ENCODE data around the gene ROR2. TPM values are rescaled to one million over a fixed set of nuclear protein-coding genes. Genes with fewer than 3 reads are reported as not detected.

The ROR2 gene
- total and polyA plus RNA-seq, 2 donors (not counting 3 experiments of a cell fraction or from before 2014, with no cell fraction given) = not detected

GRCh38 chr9:91857291-91858212 lies 92.5 kb downstream of the ROR2 start:
- Histone ChIP-seq H3K27me3 (ENCODE audit: control insufficient read depth in 2 of 2, insufficient read depth in 2 of 2, low read length in 2 of 2) (no peaks in the 10 kb centered on the region), H4K20me1 (replicated peaks; ENCODE audit: control insufficient read depth, extremely low read depth, insufficient read depth, low read length) (no peaks in the 10 kb centered on the region), H3K9me1 (replicated peaks; ENCODE audit: control insufficient read depth, extremely low read depth, insufficient read depth, low read length) (no peaks in the 10 kb centered on the region), H2AFZ (ENCODE audit: low read depth, low read length) (no peak overlapping the region), H3K4me2 (ENCODE audit: insufficient read depth, low read length) (no peak overlapping the region), H3K9ac (replicated peaks; ENCODE audit: extremely low read depth, insufficient read depth, low read length) (no peak overlapping the region), H3K27ac (ENCODE audit: insufficient read depth, low read depth, low read length) (no peak overlapping the region), H3K4me3 (replicated peaks in 1 of 3; ENCODE audit: insufficient read depth in 1 of 3, low read depth in 1 of 3, low read length in 3 of 3) (no peak overlapping the region), H3K79me2 (ENCODE audit: control insufficient read depth, insufficient read depth, low read length) (no peaks in the 10 kb centered on the region), H3K36me3 (ENCODE audit: control insufficient read depth in 2 of 2, extremely low read depth in 1 of 2, insufficient read depth in 2 of 2, low read length in 2 of 2) (no peaks in the 10 kb centered on the region), H3K4me1 (ENCODE audit: control insufficient read depth, extremely low read depth, insufficient read depth, low read length) (no peaks in the 10 kb centered on the region), H3K9me3 (replicated peaks; ENCODE audit: control insufficient read depth, insufficient read depth, low read length) (no peaks in the 10 kb centered on the region)
- POLR2A ChIA-PET = no interaction called here
- CTCF ChIA-PET = no interaction called here
- FAIRE-seq (no peak), DNase-seq (ENCODE audit: low read depth, low spot score) (no peak)
- dilution Hi-C loops (cut with MboI; ENCODE audit: extremely low pct_ligation_motif_present, low sequenced_read_pairs) = no loop called here
- TF ChIP-seq POLR2A (IDR thresholded peaks at IDR 0.05; ENCODE audit: low read depth, low read length) = no peak
- TF ChIP-seq FOS (IDR thresholded peaks at IDR 0.05; ENCODE audit: borderline replicate concordance, insufficient read depth, low read length) = no peak
- no peak for TF ChIP-seq GATA2 (IDR thresholded peaks at IDR 0.05; ENCODE audit: insufficient read depth, insufficient read length, low read depth, low read length)
- no peak for TF ChIP-seq EZH2 (IDR thresholded peaks at IDR 0.05; ENCODE audit: borderline replicate concordance, low read depth, low read length, severe bottlenecking)
- TF ChIP-seq MAX (IDR thresholded peaks at IDR 0.05; ENCODE audit: insufficient read depth, insufficient read length) = no peak
- TF ChIP-seq, protein P1, sequence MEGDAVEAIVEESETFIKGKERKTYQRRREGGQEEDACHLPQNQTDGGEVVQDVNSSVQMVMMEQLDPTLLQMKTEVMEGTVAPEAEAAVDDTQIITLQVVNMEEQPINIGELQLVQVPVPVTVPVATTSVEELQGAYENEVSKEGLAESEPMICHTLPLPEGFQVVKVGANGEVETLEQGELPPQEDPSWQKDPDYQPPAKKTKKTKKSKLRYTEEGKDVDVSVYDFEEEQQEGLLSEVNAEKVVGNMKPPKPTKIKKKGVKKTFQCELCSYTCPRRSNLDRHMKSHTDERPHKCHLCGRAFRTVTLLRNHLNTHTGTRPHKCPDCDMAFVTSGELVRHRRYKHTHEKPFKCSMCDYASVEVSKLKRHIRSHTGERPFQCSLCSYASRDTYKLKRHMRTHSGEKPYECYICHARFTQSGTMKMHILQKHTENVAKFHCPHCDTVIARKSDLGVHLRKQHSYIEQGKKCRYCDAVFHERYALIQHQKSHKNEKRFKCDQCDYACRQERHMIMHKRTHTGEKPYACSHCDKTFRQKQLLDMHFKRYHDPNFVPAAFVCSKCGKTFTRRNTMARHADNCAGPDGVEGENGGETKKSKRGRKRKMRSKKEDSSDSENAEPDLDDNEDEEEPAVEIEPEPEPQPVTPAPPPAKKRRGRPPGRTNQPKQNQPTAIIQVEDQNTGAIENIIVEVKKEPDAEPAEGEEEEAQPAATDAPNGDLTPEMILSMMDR (IDR thresholded peaks at IDR 0.05; ENCODE audit: extremely low read depth in 1 of 2, insufficient read depth in 1 of 2, low read depth in 1 of 2, low read length in 2 of 2) = no peak
- no peak for TF ChIP-seq MYC (IDR thresholded peaks at IDR 0.05; ENCODE audit: low read depth, low read length)
- no peak for TF ChIP-seq POLR2AphosphoS5 (IDR thresholded peaks at IDR 0.05; ENCODE audit: insufficient read depth, low read depth, low read length)
- no peak for TF ChIP-seq JUN (IDR thresholded peaks at IDR 0.05; ENCODE audit: borderline replicate concordance, insufficient read depth, insufficient read length, low read depth)
- intact Hi-C loops (cut with micrococcal nuclease) = no loop called here
- BruUV-seq (replicated peaks) = no TSS peak

Data from endothelial cell of umbilical vein (primary cell).